ENCODE results near the gene TTLL7.

TTLL7 gene

DNA sequence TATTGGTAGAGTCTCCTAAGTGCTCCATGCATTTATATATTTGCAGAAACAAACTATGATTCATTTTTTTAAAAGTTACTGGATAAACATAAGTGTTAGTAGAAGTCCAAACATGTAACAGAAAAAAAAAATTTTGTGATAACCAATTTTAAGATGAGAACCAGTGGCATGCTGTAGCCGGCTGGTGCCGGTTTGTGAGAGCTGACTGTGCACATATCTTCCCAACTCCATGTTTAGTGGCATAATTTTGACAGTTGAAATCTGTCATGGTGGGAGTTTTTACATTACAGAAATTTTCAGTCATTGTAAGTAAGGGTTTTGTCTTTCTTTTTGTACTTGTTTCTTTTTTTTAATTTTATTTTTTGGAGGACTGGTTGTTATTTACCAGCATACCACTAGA, 141.2 kb downstream of the TTLL7 start:
- DNase-seq, result no peak

DNA sequence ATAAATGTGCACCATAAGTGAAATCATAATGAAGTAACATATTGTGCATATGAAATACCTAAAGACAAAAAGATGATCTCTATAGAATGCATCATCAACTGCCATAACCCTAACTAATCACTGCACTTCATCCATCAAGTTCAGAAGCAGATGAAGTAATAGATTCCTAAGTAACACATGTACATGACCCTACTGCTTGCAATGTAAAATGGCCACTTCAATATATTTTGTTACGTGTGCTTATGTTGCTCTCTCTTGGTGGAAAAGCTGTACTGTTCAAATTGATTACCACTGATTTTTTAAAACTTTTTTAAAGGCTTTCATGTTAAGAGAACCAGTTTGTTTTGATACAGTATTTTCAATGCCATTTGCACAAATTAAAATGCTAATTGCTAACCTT, 141.8 kb downstream of the TTLL7 start:
- no peak for DNase-seq

DNA sequence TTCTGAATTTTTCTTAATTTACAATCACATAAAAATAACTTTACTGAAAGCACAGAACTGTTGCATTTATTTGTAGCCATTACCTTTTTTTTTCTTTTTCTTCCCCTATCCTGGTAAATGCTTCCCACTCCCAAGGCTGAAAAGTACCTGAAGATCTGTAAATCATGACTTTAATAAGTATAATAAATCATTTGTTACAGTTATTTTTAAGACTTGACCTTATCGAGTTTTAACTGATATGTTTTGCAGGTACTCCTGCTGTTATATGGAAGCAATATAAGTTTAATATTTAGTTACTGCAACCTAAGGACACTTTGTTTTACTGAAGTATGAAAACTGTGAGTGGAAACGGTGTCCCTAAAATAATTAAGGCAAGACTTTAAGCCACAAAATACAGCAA, 142.6 kb downstream of the TTLL7 start:
- DNase-seq, result no peak

DNA sequence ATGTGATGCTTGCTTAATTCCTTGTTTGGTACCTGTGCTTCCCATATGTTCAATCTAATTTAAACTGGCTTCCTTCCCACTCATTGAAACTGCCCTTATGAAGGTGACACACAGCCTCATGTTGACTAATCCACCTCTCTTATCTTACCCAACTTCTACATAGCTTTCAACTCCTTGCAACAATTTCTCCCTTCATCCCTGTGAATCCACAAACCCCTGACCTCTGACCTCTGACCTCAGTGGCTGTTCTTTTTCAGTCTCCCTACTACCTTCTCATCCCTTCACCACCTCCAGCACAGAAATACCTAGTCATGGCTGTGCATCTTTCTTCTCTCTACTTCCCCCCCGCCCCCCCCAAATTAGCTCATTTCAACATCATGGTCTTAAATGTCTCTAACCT, 144.5 kb downstream of the TTLL7 start:
- DNase-seq, result no peak

DNA sequence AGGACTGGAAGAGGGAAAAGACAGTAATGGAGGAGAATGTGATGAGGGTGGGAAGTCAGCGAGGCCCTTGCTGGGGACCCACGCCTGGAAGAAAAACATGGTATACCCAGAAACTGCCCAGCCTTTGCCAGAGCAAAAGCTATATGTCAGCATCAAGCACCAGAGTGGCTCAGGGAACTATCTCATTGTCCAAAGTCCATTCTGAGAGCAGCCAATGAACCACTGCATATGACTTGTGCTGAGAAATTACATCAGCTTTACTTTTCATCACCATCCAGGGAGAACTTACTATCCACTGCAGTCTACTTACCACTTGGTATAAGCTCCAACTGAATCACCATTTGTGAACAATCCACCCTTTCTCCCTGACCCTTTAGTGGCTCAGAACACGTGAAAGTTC, 148.1 kb downstream of the TTLL7 start:
- no peak for DNase-seq

DNA sequence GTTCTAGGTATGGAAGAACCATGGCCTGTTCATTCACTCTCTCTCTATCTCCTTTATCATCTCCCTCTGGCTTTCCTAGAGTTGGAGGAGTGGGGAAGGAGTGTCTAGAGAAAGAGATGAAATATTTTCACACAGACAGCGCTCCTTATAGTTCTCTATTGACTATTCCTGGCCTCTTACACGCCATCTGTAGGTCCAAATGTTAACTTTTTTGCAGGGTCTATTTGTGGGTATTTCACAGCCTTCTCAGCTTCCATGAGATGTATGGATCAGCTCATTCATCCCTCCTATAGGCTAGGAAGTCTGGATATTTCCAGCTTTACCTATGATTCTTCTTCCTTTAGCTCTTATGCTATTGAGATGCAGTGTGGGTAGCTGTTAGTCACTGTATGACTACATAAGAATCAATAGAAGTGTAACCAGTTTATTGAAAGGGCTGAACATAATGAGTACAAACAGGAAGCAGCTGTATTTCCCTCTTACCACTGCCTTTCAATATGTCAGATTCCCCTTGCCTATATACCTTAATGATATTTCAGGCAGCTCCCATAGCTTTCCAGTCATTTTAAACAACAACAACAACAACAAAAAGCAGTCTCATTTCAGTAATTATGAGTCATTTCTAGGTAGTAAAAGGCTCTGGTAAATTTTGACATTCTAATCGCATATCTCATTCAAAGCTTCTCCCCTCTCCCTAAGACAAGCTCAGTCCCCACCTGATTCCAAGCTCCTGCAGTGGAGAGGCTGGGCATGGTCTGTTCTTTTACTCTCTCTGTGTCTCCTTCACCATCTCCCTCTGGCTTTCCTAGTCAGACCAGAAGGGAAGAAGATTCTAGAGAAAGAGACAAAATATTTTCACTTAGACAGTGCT, 149.5 kb downstream of the TTLL7 start:
- no peak for DNase-seq

DNA sequence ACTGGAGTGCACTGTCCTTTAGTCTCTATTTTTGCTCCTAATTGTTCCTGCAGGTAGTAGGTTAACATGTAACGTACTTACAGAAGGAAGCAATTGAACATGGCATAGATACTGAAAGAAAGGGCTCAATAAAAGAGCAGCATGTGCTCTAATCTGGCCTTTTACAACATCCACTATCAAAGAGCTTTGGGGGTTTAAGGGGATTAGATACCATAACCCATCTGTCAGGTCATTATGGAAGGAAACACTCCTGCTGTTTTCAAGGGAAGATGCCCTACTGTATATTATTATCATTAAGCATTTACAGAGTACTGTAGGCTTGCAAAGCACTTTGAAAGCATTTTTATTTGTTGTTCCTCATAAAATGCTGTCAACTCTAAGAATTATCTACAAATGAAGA, 152.8 kb downstream of the TTLL7 start:
- no peak for DNase-seq

DNA sequence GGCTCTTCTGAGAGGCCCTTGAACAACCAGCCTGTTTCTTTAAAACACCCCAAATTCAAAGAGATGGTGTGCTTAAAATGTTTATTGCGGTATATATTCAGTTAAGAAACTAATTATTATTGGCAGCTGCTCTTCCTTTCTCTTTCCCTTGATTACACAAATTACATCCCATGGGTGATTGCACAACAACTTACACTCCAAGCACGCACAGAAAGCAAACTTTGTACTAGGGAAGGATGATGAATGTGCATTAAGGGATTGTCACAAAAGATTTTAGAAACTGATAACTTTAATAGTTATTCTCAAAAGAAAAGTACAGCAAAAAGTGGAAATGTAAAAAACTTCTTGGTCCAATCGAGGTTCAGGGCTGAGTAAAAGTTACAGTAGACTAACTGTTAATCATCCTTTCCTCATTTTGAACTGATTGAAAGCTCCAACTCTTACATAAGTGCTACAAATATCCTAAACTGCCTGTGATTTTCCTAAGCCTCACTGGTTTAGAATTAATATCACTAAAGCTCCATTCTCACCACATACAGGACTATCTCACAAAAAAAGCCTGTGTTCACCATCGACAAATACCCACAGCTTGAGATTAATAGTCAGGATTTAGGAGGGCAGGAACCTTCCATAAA, 153.4 kb downstream of the TTLL7 start:
- no peak for DNase-seq

DNA sequence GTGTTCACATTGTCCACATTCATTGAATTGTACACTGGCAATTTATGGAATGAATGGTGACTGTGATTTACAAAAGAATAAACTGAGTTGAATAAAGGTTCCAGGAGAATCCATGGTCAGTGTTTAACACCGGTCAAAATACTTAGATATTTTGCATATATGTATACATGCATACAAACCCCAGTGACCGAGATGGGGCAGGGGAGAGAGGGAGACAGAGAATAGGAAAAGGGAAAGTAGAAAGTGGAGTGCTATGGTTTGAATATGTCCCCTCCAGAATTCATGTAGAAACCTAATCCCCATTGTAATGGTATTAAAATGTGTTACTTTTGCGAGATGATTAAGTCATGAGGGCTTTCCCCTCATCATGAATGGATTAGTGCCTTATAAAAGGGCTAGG, 154.4 kb downstream of the TTLL7 start:
- DNase-seq, result no peak

DNA sequence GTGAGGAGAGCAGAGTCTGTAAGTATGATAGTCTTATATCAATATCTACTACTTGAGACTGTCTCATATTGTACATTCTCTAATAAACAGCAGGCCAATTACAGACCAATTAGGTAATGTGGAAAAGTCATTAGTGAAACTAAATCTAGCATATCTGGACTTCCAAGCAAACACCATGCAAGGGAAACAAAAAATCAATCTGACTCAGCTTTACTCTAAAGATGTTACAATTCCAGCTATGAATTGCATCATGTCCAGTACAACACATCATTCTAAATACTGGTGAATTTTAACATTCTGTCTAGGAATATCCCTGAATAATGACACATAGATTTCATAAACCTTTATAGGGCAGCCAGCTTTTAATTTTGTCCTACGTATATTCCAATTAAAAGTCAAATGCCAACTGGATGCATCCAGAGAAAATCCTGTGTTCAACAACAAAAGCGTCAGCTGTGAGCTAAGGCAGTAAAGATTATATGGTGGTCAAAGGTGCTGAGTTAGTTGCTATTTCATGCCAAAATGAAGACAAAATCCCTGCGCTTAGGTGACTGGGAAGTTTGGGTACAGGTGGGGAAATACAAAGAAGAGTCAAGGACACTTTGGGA, 159.3 kb downstream of the TTLL7 start:
- no peak for DNase-seq

DNA sequence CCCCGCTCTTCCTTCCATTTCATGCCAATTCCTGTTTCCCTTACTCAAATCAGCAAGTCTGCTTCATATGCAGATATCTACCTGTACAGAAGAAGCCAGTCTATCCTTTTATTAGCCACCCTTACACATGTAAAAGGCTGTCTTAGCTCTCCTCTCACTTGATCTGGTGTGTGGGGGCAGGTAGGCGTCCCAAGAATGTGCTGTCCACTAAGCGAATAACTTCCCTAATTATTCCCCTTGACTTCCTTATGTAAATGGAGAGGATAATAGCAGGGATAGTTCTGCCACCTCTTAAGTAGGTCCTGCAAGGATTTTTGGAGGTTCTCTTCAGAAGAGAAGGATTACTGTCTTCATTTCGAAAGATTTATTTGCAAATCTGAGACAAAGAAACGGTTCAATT, 160.4 kb downstream of the TTLL7 start:
- no peak for DNase-seq

DNA sequence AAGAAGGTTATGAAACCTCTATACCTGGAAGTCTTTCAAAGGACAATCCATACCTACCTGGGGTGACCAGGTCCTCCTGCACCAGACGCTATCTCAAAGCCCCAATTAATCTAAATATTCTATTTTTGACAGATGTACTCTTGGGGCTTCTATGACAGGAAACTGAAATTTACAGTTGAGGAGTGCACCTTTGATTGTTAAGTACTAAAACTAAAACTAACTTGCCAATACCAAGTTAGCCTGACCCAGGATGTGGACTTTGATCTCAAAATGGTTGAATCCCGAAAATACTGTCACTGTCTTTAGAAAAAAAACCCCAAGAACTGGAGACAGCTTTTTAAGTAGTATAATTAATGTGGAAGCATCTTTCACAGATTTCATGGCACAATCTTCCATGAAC, 162.4 kb downstream of the TTLL7 start:
- no peak for DNase-seq

DNA sequence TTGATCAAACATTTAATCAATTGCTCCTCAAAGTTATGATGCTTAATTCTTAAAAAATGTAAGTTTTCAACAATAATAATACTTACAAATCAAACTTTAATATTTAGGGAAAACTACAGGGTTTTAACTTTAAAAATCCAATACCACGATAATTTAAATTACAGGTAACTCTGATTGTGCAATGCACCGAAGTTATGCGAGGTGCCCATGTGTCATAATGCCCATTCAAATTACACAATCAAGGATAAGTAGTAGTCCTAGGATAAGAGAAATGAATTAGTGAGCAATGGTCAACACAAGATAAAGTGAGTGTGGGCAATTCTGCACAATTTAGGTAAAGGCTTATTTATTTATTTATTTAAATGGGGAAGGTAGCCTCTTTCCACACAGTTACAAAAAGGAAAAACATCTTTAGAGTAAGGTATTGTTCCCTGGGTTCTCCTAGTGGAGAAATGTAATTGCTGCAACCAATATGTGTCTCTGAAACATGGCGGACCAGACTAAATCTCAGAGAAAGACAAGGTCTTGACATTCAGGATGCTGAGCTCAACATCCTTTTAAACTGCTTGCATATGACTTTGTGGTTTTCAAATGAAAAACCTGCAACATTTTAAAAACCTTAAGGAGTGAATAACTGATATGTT, 164.2 kb downstream of the TTLL7 start:
- no peak for DNase-seq

DNA sequence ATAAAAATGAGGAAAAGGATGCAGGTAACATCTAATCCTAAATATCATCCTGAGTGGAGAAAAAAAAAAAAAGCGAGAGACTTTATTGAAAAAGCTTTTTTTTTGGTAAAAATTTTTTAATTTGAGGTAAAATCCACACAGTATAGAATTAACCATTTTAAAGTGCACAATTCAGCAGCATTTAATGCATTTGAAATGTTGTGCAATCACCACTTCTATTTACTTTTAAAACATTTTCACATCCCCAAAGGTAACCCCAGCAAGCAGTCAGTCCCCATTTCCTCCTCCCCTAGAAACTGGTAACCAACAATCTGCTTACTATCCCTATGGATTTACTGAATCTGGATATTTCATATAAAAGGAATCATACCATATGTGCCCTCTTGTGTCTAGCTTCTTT, 166.7 kb downstream of the TTLL7 start:
- DNase-seq, result no peak

DNA sequence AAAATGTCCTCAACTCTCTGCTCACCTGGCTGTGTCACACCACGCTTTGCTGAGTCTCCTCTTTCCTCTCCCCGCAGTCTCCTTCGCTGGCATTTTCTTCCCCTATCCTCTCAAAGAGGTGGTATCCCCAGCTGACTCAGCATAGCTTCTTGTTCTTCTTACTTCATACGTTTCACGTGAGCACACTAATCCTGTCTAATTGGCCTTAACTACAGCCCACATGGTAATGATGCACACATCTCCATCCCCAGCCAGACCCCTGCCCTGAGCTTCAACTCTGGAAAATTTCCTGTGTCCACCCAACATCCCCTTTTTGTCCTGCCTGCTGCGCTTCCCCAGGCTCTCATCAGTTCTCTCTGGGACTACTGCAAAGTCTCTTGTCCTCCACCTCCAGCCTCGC, 169.8 kb downstream of the TTLL7 start:
- no peak for DNase-seq

DNA sequence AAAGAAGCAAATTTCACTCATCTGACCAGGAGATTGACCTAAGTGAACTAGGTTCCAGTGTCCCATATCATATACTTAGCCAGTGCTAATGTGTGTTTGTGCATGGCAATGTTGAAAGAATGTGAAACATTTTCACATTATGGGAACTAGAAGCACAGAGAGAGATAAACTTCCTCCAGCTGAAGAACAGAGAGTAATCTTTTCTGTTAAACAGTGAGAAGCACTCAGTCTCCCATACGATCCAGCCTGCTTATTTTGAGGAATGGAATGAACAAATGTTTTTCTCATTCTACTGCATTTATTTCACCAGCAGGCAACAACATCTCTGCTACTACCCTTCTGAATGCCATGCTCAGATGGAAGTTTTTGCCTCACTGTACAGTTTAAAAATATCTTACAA, 170.5 kb downstream of the TTLL7 start:
- DNase-seq, result no peak

DNA sequence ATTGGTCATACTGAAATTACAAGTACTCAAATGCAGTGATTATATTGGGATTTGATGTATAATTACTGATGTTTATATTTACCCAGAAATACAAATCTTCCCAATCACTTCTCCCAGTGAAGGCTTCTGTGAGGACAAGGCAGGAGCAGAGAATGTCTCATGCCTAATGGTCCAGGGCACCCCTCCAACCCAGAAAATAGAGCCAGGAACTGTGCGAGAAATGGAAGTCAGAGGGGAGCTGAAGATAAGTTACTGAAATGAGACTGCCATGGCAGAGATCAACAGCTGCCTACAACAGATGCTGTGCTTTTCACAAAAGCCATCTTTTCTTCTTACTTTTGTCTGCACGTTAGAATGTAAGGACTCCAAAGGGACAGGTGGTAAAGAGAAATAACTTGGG, 171.2 kb downstream of the TTLL7 start:
- DNase-seq, result no peak

DNA sequence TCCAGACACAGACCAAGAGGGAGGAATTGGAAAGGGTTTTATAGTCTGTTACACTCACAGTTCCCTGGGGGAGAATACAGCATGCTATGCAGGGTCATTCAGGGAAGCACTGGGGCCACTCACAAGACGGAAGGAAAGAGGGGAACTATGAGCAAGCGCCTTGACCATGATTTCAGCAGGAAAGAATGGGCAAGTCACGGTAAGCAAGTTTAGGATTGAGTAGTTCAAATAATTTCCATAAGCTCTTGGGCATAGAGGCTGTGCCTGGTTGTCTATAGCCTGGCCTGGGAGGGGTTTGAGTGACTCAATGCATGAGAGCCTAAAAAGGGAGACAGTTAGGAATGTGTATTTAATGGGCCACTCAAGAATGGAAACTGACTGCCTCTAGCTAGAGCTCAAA, 176.7 kb downstream of the TTLL7 start:
- DNase-seq, result no peak

DNA sequence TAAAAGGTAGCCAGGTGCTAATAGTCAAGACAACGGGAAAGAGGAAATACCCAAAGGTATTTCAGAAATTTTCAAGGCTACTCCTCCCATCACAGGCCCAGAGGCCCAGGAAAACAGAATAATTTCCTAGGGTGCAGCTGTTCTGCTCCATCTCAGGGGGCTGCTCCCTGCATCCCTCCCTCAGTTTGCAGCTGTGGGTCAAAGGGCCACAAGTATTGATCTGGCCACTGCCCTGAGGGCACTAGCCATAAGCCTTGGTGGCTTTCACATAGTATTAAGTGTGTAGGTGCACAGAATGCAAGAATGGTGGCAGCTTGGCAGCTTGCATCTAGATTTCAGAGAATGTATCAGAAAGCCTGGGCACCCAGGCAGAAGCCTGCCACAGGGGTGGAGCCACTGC, 179.5 kb downstream of the TTLL7 start:
- no peak for DNase-seq

DNA sequence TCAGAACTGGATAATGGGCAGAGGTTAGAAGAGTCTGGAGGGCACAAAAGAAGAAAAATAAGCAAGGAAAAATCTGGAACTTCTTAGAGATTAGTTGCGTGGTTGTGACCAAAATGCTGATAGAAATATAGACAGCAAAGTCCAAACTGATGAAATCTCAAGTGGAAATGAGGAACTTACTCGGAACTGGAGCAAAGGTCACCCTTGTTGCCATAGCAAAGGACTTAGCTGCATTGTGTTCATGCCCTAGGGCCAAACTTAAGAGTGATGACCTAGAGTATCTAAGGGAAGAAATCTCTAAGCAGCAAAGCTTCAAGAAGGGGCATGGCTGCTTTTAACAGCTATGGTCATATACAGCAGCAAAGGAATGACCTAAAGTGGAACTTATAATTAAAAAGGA, 180.0 kb downstream of the TTLL7 start:
- no peak for DNase-seq

DNA sequence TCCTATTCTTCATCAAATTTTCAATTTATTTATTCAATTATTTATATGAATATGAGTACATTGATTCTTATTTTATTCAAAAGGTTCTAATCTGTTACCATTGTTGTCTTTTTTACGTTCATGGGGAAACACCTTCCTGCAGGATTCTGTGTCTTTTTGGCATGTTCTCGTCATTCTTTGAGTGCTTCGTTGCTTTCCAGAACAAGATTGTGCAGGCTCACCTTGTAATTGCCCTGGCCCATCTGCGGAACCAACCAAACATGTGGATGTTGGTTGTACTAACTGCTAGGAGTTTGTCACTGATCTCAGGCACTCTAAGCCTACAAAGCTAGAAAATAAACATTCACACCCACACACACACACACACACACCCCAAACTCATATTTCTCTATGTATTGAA, 182.1 kb downstream of the TTLL7 start:
- DNase-seq, result no peak

DNA sequence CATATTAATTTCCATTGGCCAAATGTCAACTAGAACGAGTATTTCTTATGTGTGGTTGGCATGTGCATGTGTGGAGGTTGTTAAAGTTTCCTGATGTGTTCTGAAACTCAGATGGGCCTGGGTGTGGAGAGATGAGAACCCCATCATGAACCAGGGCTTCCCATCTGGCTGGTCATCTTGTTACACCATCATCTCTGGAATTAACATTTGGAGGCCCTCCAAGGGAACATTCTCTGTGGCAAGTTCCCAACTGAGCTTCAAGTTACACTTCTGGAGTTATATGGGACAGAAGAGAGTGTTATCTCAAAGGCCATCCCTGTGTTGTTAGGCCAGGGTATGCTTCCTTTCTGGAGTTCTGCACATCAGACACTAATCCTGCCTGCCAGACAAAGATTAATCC, 183.6 kb downstream of the TTLL7 start:
- DNase-seq, result no peak

All from activated CD4-positive, alpha-beta T cell treated with anti-CD3 and anti-CD28 coated beads, Interleukin-2, amount 50 U/mL, for 1 hour (primary cell).